K562 (cell line): ENCODE data around the gene NYAP2. TPM values are rescaled to one million over a fixed set of nuclear protein-coding genes. Genes with fewer than 3 reads are reported as not detected.

Source experiments
- ATAC-seq: fragments of 200-7000 bp; cut with Tn5 transposase; 3 replicates; pipeline ENCODE4 v1.9.1; 2020; ENCODE audit warnings: moderate library complexity
- BruUV-seq: library from RNA; stranded (reverse); fragments of 400-500 nt; replicated peaks from 2 replicates; lab custom pipeline; 2021; lab: Mats Ljungman, UMichigan
- CTCF ChIA-PET: fragments of 300-600 bp; formaldehyde crosslinking; extraction: SDS; loops from one replicate; lab custom pipeline; 2021; ENCODE audit warnings: low intra/inter-chr PET ratio; lab: Yijun Ruan, JAX
- POLR2A ChIA-PET: fragments of 300-600, 350-650 bp; sonication (Branson Sonifier 250); formaldehyde crosslinking; extraction: SDS; loops from one replicate; lab custom pipeline; 2021; ENCODE audit warnings: antibody characterized with exemption, inconsistent platforms; lab: Yijun Ruan, JAX
- DNase-seq, 4 experiments: peaks; one replicate each; pipeline versions ENCODE4 v3.0.0 to v3.0.0-alpha.2; 2011 to 2018; ENCODE audit warnings: low spot score in 3 of 4, mixed read lengths in 3 of 4; ENCODE audit errors: extremely low read depth in 1 of 4
- FAIRE-seq: peaks from 2 replicates; lab custom pipeline; 2011; peaks lifted over from hg19 to GRCh38; lab: Jason Lieb, UNC
- H2AFZ ChIP-seq: 2 replicates; pipeline ENCODE4 v1.6.0; 2011; ENCODE audit warnings: low read depth, low read length, control low read depth, inconsistent platforms
- H3K27ac ChIP-seq: fragments of 200-600 bp; 3 replicates; pipeline ENCODE4 v1.8.0; 2011; ENCODE audit warnings: low read depth, mild to moderate bottlenecking, control low read depth, inconsistent platforms, low read length, moderate library complexity, mixed read lengths; ENCODE audit errors: extremely low read depth
- H3K27me3 ChIP-seq, 2 experiments: fragments of 300-600 bp in 1 of 2; 2 replicates in 1 of 2; 3 replicates in 1 of 2; pipeline versions ENCODE4 v1.6.0 to v1.8.0; 2011; ENCODE audit warnings: inconsistent platforms in 2 of 2, low read length in 2 of 2, mild to moderate bottlenecking in 1 of 2, mixed read lengths in 1 of 2, moderate library complexity in 1 of 2; ENCODE audit not compliant: control insufficient read depth in 2 of 2, insufficient read depth in 2 of 2
- H3K36me3 ChIP-seq: fragments of 300-600 bp; 3 replicates; pipeline ENCODE4 v1.8.0; 2011; ENCODE audit warnings: mild to moderate bottlenecking, low read length, inconsistent platforms; ENCODE audit not compliant: control insufficient read depth, insufficient read depth
- H3K4me1 ChIP-seq, 2 experiments: fragments of 200-600 bp in 1 of 2; replicated peaks in 1 of 2; 2 replicates in 1 of 2; 3 replicates in 1 of 2; pipeline versions ENCODE4 v1.5.1 to v1.8.0; 2011; ENCODE audit warnings: inconsistent platforms in 2 of 2, low read length in 2 of 2, mild to moderate bottlenecking in 1 of 2, mixed read lengths in 1 of 2, moderate library complexity in 1 of 2; ENCODE audit not compliant: control insufficient read depth in 2 of 2, insufficient read depth in 2 of 2
- H3K4me2 ChIP-seq: 2 replicates; pipeline ENCODE4 v1.6.1; 2011; ENCODE audit warnings: low read length, control low read depth, inconsistent platforms, mixed read lengths; ENCODE audit not compliant: insufficient read depth
- H3K4me3 ChIP-seq: fragments of 200-600 bp; sonication (generic), shearing (Covaris generic); 2 replicates; pipeline ENCODE4 v1.5.1; 2016; ENCODE audit warnings: control low read depth, inconsistent platforms
- H3K79me2 ChIP-seq: fragments of 200-600 bp; 3 replicates; pipeline ENCODE4 v1.8.0; 2011; ENCODE audit warnings: low read length, inconsistent platforms; ENCODE audit not compliant: control insufficient read depth, insufficient read depth
- H3K9ac ChIP-seq, 2 experiments: 2 replicates each; pipeline versions ENCODE4 v1.6.0 to v1.6.1; 2011; ENCODE audit warnings: low read depth in 2 of 2, low read length in 2 of 2, control low read depth in 1 of 2, inconsistent platforms in 1 of 2, mild to moderate bottlenecking in 1 of 2, mixed read lengths in 1 of 2; ENCODE audit not compliant: insufficient read depth in 1 of 2
- H3K9me1 ChIP-seq: one replicate; pipeline ENCODE4 v1.6.0; 2011; ENCODE audit warnings: inconsistent platforms, mild to moderate bottlenecking, low read length, moderate library complexity; ENCODE audit not compliant: control insufficient read depth, insufficient read depth
- H3K9me3 ChIP-seq: replicated peaks from 2 replicates; pipeline ENCODE4 v1.5.1; 2011; ENCODE audit warnings: low read depth, low read length, inconsistent platforms; ENCODE audit not compliant: control insufficient read depth, insufficient read depth
- H4K20me1 ChIP-seq: replicated peaks from 2 replicates; pipeline ENCODE4 v1.6.1; 2011; ENCODE audit warnings: low read length, inconsistent platforms, mixed read lengths; ENCODE audit not compliant: control insufficient read depth, insufficient read depth
- ATF4 ChIP-seq: fragments of 450-650 bp; formaldehyde crosslinking; IDR thresholded peaks from 2 replicates; pipeline ENCODE4 v1.4.0; 2022; ENCODE audit warnings: mild to moderate bottlenecking, moderate library complexity
- CHAMP1 ChIP-seq: fragments of 450-650 bp; IDR thresholded peaks from 2 replicates; pipeline ENCODE4 v1.6.1; 2016; ENCODE audit warnings: mild to moderate bottlenecking
- CHD1 ChIP-seq: fragments of 200-600 bp; sonication (generic); IDR thresholded peaks from one replicate; pipeline ENCODE4 v1.6.1; 2012; ENCODE audit warnings: mild to moderate bottlenecking, moderate library complexity, low read length, inconsistent platforms
- DACH1 ChIP-seq: fragments of 450-650 bp; IDR thresholded peaks from 2 replicates; pipeline ENCODE4 v1.6.1; 2018; ENCODE audit not compliant: partially characterized antibody
- RERE ChIP-seq: sonication (generic); formaldehyde crosslinking; IDR thresholded peaks from 2 replicates; pipeline ENCODE4 v1.8.0; 2023; ENCODE audit warnings: missing genetic modification reagents, mild to moderate bottlenecking, borderline replicate concordance
- ZNF695 ChIP-seq: fragments of 450-650 bp; formaldehyde crosslinking; IDR thresholded peaks from 2 replicates; pipeline ENCODE4 v1.4.0; 2020; ENCODE audit warnings: mild to moderate bottlenecking, moderate library complexity
- WGBS: fragments of 100-300 bp; shearing (Covaris generic); methylation state at CpG from one replicate; pipeline ENCODE4 v1.1.6; 2016; ENCODE audit warnings: low coverage, mixed read lengths; ENCODE audit not compliant: insufficient coverage; ENCODE audit errors: missing lambda C conversion rate; 5-methylcytosine and 5-hydroxymethylcytosine counted together
- in situ Hi-C: fragments of 300-500 bp; cut with MboI; formaldehyde crosslinking; loops from 4 replicates; pipeline ENCODE4 v1.15.0; 2018; ENCODE audit warnings: inconsistent platforms, mixed read lengths
- intact Hi-C: fragments of 100-400 bp; cut with micrococcal nuclease; formaldehyde crosslinking; loops from 2 replicates; pipeline ENCODE4 v1.14.2; 2022
- polyA plus RNA-seq, 8 experiments: library from polyadenylated mRNA; depleted of rRNA in 4 of 8; stranded (reverse) in 5 of 8; unstranded in 3 of 8; fragments of >200 nt; fragmentation: Nextera tagmentation in 2 of 8; fragmentation: Illumina TruSeq in 1 of 8; extraction: Ambion mirVana in 2 of 8; extraction: Trizol in 1 of 8; gene quantifications; 2 replicates each; pipeline versions ENCODE4 v1.2.1 to v1.2.3, GENCODE V29; 2011 to 2014; ENCODE audit warnings: inconsistent platforms in 1 of 8, missing spikeins in 1 of 8
- total RNA-seq, 7 experiments: library from RNA; depleted of rRNA in 6 of 7; stranded (reverse); fragments of >200 nt in 6 of 7; fragmentation: Illumina TruSeq in 2 of 7; extraction: Trizol in 2 of 7; gene quantifications; 2 replicates each; pipeline versions ENCODE4 v1.2.1 to v1.2.3, GENCODE V29; 2011 to 2021; ENCODE audit warnings: low replicate concordance in 1 of 7
- TF ChIP-seq, protein P1 (sequence below), 2 experiments: IDR thresholded peaks; 2 replicates each; pipeline ENCODE4 v1.6.1; 2011; ENCODE audit warnings: borderline replicate concordance in 1 of 2, control low read depth in 1 of 2, low read depth in 1 of 2, low read length in 1 of 2, mild to moderate bottlenecking in 1 of 2, mixed read lengths in 1 of 2, moderate library complexity in 1 of 2; ENCODE audit not compliant: insufficient read depth in 1 of 2, insufficient read length in 1 of 2, poor library complexity in 1 of 2, severe bottlenecking in 1 of 2; ENCODE audit errors: extremely low read depth in 1 of 2
- TF ChIP-seq, protein P2 (sequence below): fragments of 150-350 bp; conservative IDR thresholded peaks from 2 replicates; pipeline ENCODE4 v1.6.1; 2014; ENCODE audit warnings: low read length

The NYAP2 gene
- total and polyA plus RNA-seq, 9 of the 15 experiments (the other 6 are each of a cell fraction or from before 2014, with no cell fraction given): 0.03 to 0.04 (median 0.04) TPM; not detected in 3

GRCh38 chr2:225472161-225472560, 72.7 kb downstream of the NYAP2 start:
- Histone ChIP-seq H3K79me2 (no peaks in the 10 kb centered on the region), H3K4me1 (no peaks in the 10 kb centered on the region; a peak in 1 of 5 replicates), H3K36me3 (no peaks in the 10 kb centered on the region), H3K27ac (no peak overlapping the region; the same call in 2 of the 3 replicates), H3K9me3 (no peaks in the 10 kb centered on the region), H3K9me1 (no peaks in the 10 kb centered on the region), H2AFZ (no peak overlapping the region), H3K27me3 (no peaks in the 10 kb centered on the region), H3K9ac (no peak overlapping the region), H4K20me1 (no peaks in the 10 kb centered on the region), H3K4me2 (no peak overlapping the region), H3K4me3 (no peak overlapping the region)
- POLR2A ChIA-PET: interaction anchor here (0.9 kb wide), 1 partner anchor 24 kb away, joined by 4 read pairs; no protein-coding TSS in a partner anchor
- CTCF ChIA-PET: no interaction called here
- 0% methylated on average over 2 of the region's 2 CpGs for WGBS
- ATAC-seq (no peak), DNase-seq (no peak), FAIRE-seq (no peak)
- in situ Hi-C loops: no loop called here
- no TSS peak for BruUV-seq
- intact Hi-C loops: no loop called here
- TF ChIP-seq CHD1 (no peak), DACH1 (no peak), ATF4 (CRISPR knock-in tag) (no peak), CHAMP1 (no peak), RERE (CRISPR knock-in tag) (no peak), ZNF695 (CRISPR knock-in tag) (no peak)
- TF ChIP-seq, protein P1, sequence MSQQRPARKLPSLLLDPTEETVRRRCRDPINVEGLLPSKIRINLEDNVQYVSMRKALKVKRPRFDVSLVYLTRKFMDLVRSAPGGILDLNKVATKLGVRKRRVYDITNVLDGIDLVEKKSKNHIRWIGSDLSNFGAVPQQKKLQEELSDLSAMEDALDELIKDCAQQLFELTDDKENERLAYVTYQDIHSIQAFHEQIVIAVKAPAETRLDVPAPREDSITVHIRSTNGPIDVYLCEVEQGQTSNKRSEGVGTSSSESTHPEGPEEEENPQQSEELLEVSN (IDR thresholded peaks at IDR 0.05; ENCODE audit: borderline replicate concordance in 1 of 2, extremely low read depth in 1 of 2, insufficient read depth in 1 of 2, insufficient read length in 1 of 2, low read depth in 1 of 2, low read length in 1 of 2, poor library complexity in 1 of 2, severe bottlenecking in 1 of 2): no peak
- TF ChIP-seq, protein P2, sequence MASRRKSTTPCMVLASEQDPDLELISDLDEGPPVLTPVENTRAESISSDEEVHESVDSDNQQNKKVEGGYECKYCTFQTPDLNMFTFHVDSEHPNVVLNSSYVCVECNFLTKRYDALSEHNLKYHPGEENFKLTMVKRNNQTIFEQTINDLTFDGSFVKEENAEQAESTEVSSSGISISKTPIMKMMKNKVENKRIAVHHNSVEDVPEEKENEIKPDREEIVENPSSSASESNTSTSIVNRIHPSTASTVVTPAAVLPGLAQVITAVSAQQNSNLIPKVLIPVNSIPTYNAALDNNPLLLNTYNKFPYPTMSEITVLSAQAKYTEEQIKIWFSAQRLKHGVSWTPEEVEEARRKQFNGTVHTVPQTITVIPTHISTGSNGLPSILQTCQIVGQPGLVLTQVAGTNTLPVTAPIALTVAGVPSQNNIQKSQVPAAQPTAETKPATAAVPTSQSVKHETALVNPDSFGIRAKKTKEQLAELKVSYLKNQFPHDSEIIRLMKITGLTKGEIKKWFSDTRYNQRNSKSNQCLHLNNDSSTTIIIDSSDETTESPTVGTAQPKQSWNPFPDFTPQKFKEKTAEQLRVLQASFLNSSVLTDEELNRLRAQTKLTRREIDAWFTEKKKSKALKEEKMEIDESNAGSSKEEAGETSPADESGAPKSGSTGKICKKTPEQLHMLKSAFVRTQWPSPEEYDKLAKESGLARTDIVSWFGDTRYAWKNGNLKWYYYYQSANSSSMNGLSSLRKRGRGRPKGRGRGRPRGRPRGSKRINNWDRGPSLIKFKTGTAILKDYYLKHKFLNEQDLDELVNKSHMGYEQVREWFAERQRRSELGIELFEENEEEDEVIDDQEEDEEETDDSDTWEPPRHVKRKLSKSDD: no peak
